RWPE2 (cell line): ENCODE data around the gene UTS2R.

ENCODE experiments used
- ATAC-seq: fragments of 200-7000 bp; cut with Tn5 transposase; 3 replicates; pipeline ENCODE4 v1.9.1; 2021; ENCODE audit warnings: low read depth
- DNase-seq: peaks from one replicate; pipeline ENCODE4 v3.0.0-alpha.2; 2020; ENCODE audit warnings: low spot score
- H3K27ac ChIP-seq: fragments of 450-650 bp; 2 replicates; pipeline ENCODE4 v1.5.1; 2017; ENCODE audit warnings: mild to moderate bottlenecking; ENCODE audit not compliant: poor library complexity, severe bottlenecking
- H3K27me3 ChIP-seq: fragments of 250-450 bp; sonication (Bioruptor Pico); 2 replicates; pipeline ENCODE4 v1.5.1; 2021; ENCODE audit warnings: mild to moderate bottlenecking, moderate library complexity; ENCODE audit not compliant: insufficient read depth, poor library complexity, severe bottlenecking
- H3K36me3 ChIP-seq: fragments of 250-450 bp; sonication (Bioruptor Pico); 2 replicates; pipeline ENCODE4 v1.5.1; 2020; ENCODE audit warnings: low read depth, mild to moderate bottlenecking, moderate library complexity
- H3K4me1 ChIP-seq: fragments of 250-450 bp; sonication (Bioruptor Pico); 2 replicates; pipeline ENCODE4 v1.5.1; 2021; ENCODE audit warnings: mild to moderate bottlenecking, moderate library complexity; ENCODE audit not compliant: insufficient read depth, poor library complexity, severe bottlenecking
- H3K4me3 ChIP-seq: fragments of 250-450 bp; sonication (Bioruptor Pico); 2 replicates; pipeline ENCODE4 v1.5.1; 2021; ENCODE audit warnings: mild to moderate bottlenecking, moderate library complexity; ENCODE audit not compliant: severe bottlenecking
- H3K9me3 ChIP-seq: fragments of 250-450 bp; sonication (Bioruptor Pico); 2 replicates; pipeline ENCODE4 v1.5.1; 2021; ENCODE audit warnings: mild to moderate bottlenecking, moderate library complexity; ENCODE audit not compliant: severe bottlenecking
- CTCF ChIP-seq: fragments of 450-650 bp; IDR thresholded peaks from one replicate; pipeline ENCODE4 v1.5.1; 2017; ENCODE audit warnings: mild to moderate bottlenecking, moderate library complexity; ENCODE audit not compliant: poor library complexity, severe bottlenecking

The UTS2R gene

GRCh38 chr17:82424001-82424862, 52.7 kb downstream of the UTS2R start:
- H3K27me3 ChIP-seq = no peaks in the 10 kb centered on the region
- H3K4me3 ChIP-seq = no peak overlapping the region
- H3K36me3 ChIP-seq = peaks cover 8% of the 10 kb centered on the region
- peak; percentile 30 for TF ChIP-seq CTCF
- no peak for DNase-seq
- H3K4me1 ChIP-seq = peaks cover 3% of the 10 kb centered on the region
- no peak for ATAC-seq
- H3K27ac ChIP-seq = no peak overlapping the region
- peaks cover 4% of the 10 kb centered on the region for H3K9me3 ChIP-seq

- no peak overlapping the region for H3K4me3 ChIP-seq
- H3K4me1 ChIP-seq = no peaks in the 10 kb centered on the region
- no peak overlapping the region for H3K27ac ChIP-seq
- ATAC-seq (no peak), DNase-seq (no peak)
- peaks cover 4% of the 10 kb centered on the region for H3K9me3 ChIP-seq
- peaks cover 8% of the 10 kb centered on the region for H3K36me3 ChIP-seq
- H3K27me3 ChIP-seq = no peaks in the 10 kb centered on the region
- TF ChIP-seq CTCF = no peak
These were observed 53.2 kb downstream of the UTS2R start for GRCh38 chr17:82424863-82425159.
